GM12878 (cell line): ENCODE results near the gene ANKRD11. TPM values are rescaled to one million over a fixed set of nuclear protein-coding genes. Genes with fewer than 3 reads are reported as not detected.
"Not testable (repeated sequence)": the region's sequence is repeated elsewhere in the genome, so short reads cannot be mapped to it uniquely, and the experiment has no call there.

Experiments used
- ATAC-seq: fragments of 200-7000 bp; cut with Tn5 transposase; 3 replicates; pipeline ENCODE4 v1.9.1; 2020; ENCODE audit warnings: mild to moderate bottlenecking, moderate library complexity
- BruUV-seq: library from RNA; stranded (reverse); fragments of 400-500 nt; replicated peaks from 2 replicates; lab custom pipeline; 2021; lab: Mats Ljungman, UMichigan
- CTCF ChIA-PET: fragments of 300-600 bp; sonication (Branson Sonifier 250); formaldehyde crosslinking; extraction: SDS; loops from one replicate; lab custom pipeline; 2021; ENCODE audit warnings: inconsistent platforms; lab: Yijun Ruan, JAX
- POLR2A ChIA-PET: fragments of 350-600 bp; formaldehyde crosslinking; extraction: SDS; loops from one replicate; lab custom pipeline; 2021; ENCODE audit warnings: inconsistent platforms; lab: Charles Lee
- RAD21 ChIA-PET: fragments of 300-600 bp; sonication (Branson Sonifier 250); formaldehyde crosslinking; loops from one replicate; lab custom pipeline; 2023; ENCODE audit warnings: antibody characterized with exemption; ENCODE audit not compliant: unreplicated experiment; lab: Charles Lee
- SMC1A ChIA-PET: fragments of 300-600 bp; sonication (Branson Sonifier 250); formaldehyde crosslinking; loops from one replicate; lab custom pipeline; 2023; ENCODE audit not compliant: unreplicated experiment, uncharacterized antibody; lab: Charles Lee
- DNase-seq: peaks from one replicate; pipeline ENCODE4 v3.0.0-alpha.2; 2011; ENCODE audit warnings: low read depth, low spot score
- FAIRE-seq: peaks from 3 replicates; lab custom pipeline; 2011; peaks lifted over from hg19 to GRCh38; lab: Jason Lieb, UNC
- H2AFZ ChIP-seq: 2 replicates; pipeline ENCODE4 v1.6.0; 2011; ENCODE audit warnings: low read depth, low read length, control low read depth; ENCODE audit not compliant: control insufficient read depth
- H3K27ac ChIP-seq: 2 replicates; pipeline ENCODE4 v1.5.1; 2011; ENCODE audit warnings: control low read depth; ENCODE audit not compliant: control insufficient read depth, insufficient read depth
- H3K27me3 ChIP-seq, 2 experiments: replicated peaks in 1 of 2; 2 replicates each; pipeline versions ENCODE4 v1.6.0 to v1.6.1; 2011; ENCODE audit warnings: low read length in 1 of 2; ENCODE audit not compliant: control insufficient read depth in 2 of 2, insufficient read depth in 2 of 2
- H3K36me3 ChIP-seq, 2 experiments: 2 replicates each; pipeline ENCODE4 v1.5.1; 2011; ENCODE audit warnings: low read length in 1 of 2; ENCODE audit not compliant: control insufficient read depth in 2 of 2, insufficient read depth in 2 of 2
- H3K4me1 ChIP-seq: 2 replicates; pipeline ENCODE4 v1.6.1; 2011; ENCODE audit warnings: mild to moderate bottlenecking, low read length, moderate library complexity, mixed read lengths; ENCODE audit not compliant: control insufficient read depth, insufficient read depth
- H3K4me2 ChIP-seq: 2 replicates; pipeline ENCODE4 v1.6.0; 2011; ENCODE audit warnings: control low read depth; ENCODE audit not compliant: control insufficient read depth, insufficient read depth
- H3K4me3 ChIP-seq: fragments of 200-600 bp; sonication (generic); 2 replicates; pipeline ENCODE4 v1.5.1; 2016
- H3K79me2 ChIP-seq: 2 replicates; pipeline ENCODE4 v1.6.0; 2011; ENCODE audit warnings: low read length; ENCODE audit not compliant: control insufficient read depth, insufficient read depth
- H3K9ac ChIP-seq: 2 replicates; pipeline ENCODE4 v1.8.0; 2011; ENCODE audit warnings: low read length, control low read depth, mixed read lengths; ENCODE audit not compliant: control insufficient read depth, insufficient read depth
- H3K9me3 ChIP-seq: replicated peaks from 3 replicates; pipeline ENCODE4 v1.5.1; 2011; ENCODE audit warnings: mild to moderate bottlenecking, low read length; ENCODE audit not compliant: control insufficient read depth, insufficient read depth
- H4K20me1 ChIP-seq: 2 replicates; pipeline ENCODE4 v1.6.0; 2011; ENCODE audit not compliant: control insufficient read depth, insufficient read depth
- BACH1 ChIP-seq: fragments of 450-650 bp; IDR thresholded peaks from 2 replicates; pipeline ENCODE4 v1.6.1; 2017; ENCODE audit warnings: mild to moderate bottlenecking, borderline replicate concordance
- BHLHE40 ChIP-seq, 2 experiments: fragments of 450-650 bp in 1 of 2; IDR thresholded peaks; 2 replicates each; pipeline ENCODE4 v1.6.1; 2011 to 2017; ENCODE audit warnings: low read depth in 2 of 2, borderline replicate concordance in 1 of 2, improper control_type of control experiment in 1 of 2, low read length in 1 of 2, mild to moderate bottlenecking in 1 of 2
- CTCF ChIP-seq, 3 experiments: IDR thresholded peaks in 2 of 3; conservative IDR thresholded peaks in 1 of 3; 2 replicates each; pipeline ENCODE4 v1.5.1; 2011; ENCODE audit warnings: low read depth in 3 of 3, low read length in 3 of 3, mild to moderate bottlenecking in 3 of 3, control low read depth in 2 of 3, moderate library complexity in 2 of 3, inconsistent platforms in 1 of 3, mixed read lengths in 1 of 3; ENCODE audit not compliant: control insufficient read depth in 2 of 3, insufficient read depth in 1 of 3; ENCODE audit errors: extremely low read depth in 1 of 3
- EGR1 ChIP-seq, 2 experiments: IDR thresholded peaks; 1 replicate in 1 of 2; 2 replicates in 1 of 2; pipeline ENCODE4 v1.6.1; 2011 to 2012; ENCODE audit warnings: low read depth in 2 of 2, low read length in 2 of 2, borderline replicate concordance in 1 of 2, mild to moderate bottlenecking in 1 of 2, moderate library complexity in 1 of 2
- IKZF1 ChIP-seq: fragments of 450-650 bp; conservative IDR thresholded peaks from 2 replicates; pipeline ENCODE4 v1.6.1; 2017; ENCODE audit warnings: antibody characterized with exemption, mild to moderate bottlenecking
- IRF4 ChIP-seq: IDR thresholded peaks from 2 replicates; pipeline ENCODE4 v1.6.1; 2011; ENCODE audit warnings: low read depth, low read length
- LARP7 ChIP-seq: fragments of 450-650 bp; IDR thresholded peaks from 2 replicates; pipeline ENCODE4 v1.6.1; 2017; ENCODE audit warnings: mild to moderate bottlenecking
- MEF2B ChIP-seq: fragments of 450-650 bp; IDR thresholded peaks from 2 replicates; pipeline ENCODE4 v1.6.1; 2018; ENCODE audit warnings: mild to moderate bottlenecking, moderate library complexity; ENCODE audit not compliant: partially characterized antibody, poor library complexity, severe bottlenecking
- NKRF ChIP-seq: fragments of 450-650 bp; conservative IDR thresholded peaks from 2 replicates; pipeline ENCODE4 v1.6.1; 2017; ENCODE audit warnings: mild to moderate bottlenecking, moderate library complexity
- RAD21 ChIP-seq: IDR thresholded peaks from 2 replicates; pipeline ENCODE4 v1.6.1; 2011; ENCODE audit warnings: mild to moderate bottlenecking, low read depth, low read length, moderate library complexity; ENCODE audit not compliant: insufficient read depth
- RUNX3 ChIP-seq: IDR thresholded peaks from 2 replicates; pipeline ENCODE4 v1.6.1; 2012; ENCODE audit warnings: low read length, inconsistent platforms
- SIX5 ChIP-seq: IDR thresholded peaks from 2 replicates; pipeline ENCODE4 v1.6.1; 2011; ENCODE audit warnings: mild to moderate bottlenecking, low read depth, low read length, moderate library complexity; ENCODE audit not compliant: severe bottlenecking
- SKIL ChIP-seq: fragments of 450-650 bp; IDR thresholded peaks from 2 replicates; pipeline ENCODE4 v1.6.1; 2017; ENCODE audit warnings: mild to moderate bottlenecking, low read depth, inconsistent platforms; ENCODE audit not compliant: poor library complexity, severe bottlenecking
- SMARCA5 ChIP-seq: fragments of 450-650 bp; IDR thresholded peaks from 2 replicates; pipeline ENCODE4 v1.6.1; 2017; ENCODE audit warnings: mild to moderate bottlenecking
- SMC3 ChIP-seq: IDR thresholded peaks from 2 replicates; pipeline ENCODE4 v1.6.1; 2011; ENCODE audit warnings: low read length, improper control_type of control experiment, borderline replicate concordance
- YY1 ChIP-seq: IDR thresholded peaks from 2 replicates; pipeline ENCODE4 v1.6.1; 2011; ENCODE audit warnings: low read depth, mild to moderate bottlenecking, low read length
- WGBS: methylation state at CpG from one replicate; pipeline ENCODE4 v1.1.6; 2016; ENCODE audit warnings: low lambda C conversion rate; ENCODE audit not compliant: insufficient replicate concordance, insufficient coverage; ENCODE audit errors: missing lambda C conversion rate; 5-methylcytosine and 5-hydroxymethylcytosine counted together
- in situ Hi-C: fragments of 300-500 bp; cut with MboI; formaldehyde crosslinking; loops from 9 replicates; pipeline ENCODE4 v1.14.3; 2018; ENCODE audit warnings: mixed read lengths
- intact Hi-C: fragments of 100-400 bp; cut with micrococcal nuclease; formaldehyde crosslinking; loops from one replicate; pipeline ENCODE4 v1.14.2; 2022; ENCODE audit not compliant: unreplicated experiment
- polyA plus RNA-seq, 11 experiments: library from polyadenylated mRNA; depleted of rRNA in 4 of 11; unstranded in 6 of 11; stranded (reverse) in 5 of 11; fragments of >200 nt; fragmentation: Nextera tagmentation in 4 of 11; fragmentation: Illumina TruSeq in 1 of 11; extraction: Ambion mirVana in 4 of 11; extraction: Trizol in 1 of 11; gene quantifications; 1 replicate in 1 of 11; 2 replicates in 10 of 11; pipeline versions ENCODE4 v1.2.1 to v1.2.3, GENCODE V29; 2011 to 2016; ENCODE audit warnings: inconsistent platforms in 2 of 11, missing spikeins in 2 of 11, low read depth in 1 of 11
- total RNA-seq, 4 experiments: library from RNA; depleted of rRNA in 3 of 4; stranded (reverse); fragments of >200 nt in 3 of 4; fragmentation: Illumina TruSeq in 1 of 4; extraction: Trizol in 1 of 4; gene quantifications; 2 replicates each; pipeline versions ENCODE4 v1.2.1 to v1.2.3, GENCODE V29; 2013 to 2021

Gene ANKRD11
- total and polyA plus RNA-seq, 10 of the 15 experiments (the other 5 are each of a cell fraction or from before 2014, with no cell fraction given) = 5.1 to 103 (median 27.4) TPM

- WGBS = 51% methylated on average over 13 of the region's 13 CpGs
- in situ Hi-C loops (loop anchor here (5.0 kb wide), 1 partner anchor 224 kb away; no protein-coding TSS in a partner anchor), intact Hi-C loops (loop anchor here (2.0 to 5.0 kb wide), 3 partner anchors 154 to 223 kb away; partner anchors contain the start of gene SPG7)
- BruUV-seq, H3K9me3 ChIP-seq, H3K4me2 ChIP-seq, H3K4me3 ChIP-seq, H3K36me3 ChIP-seq, H2AFZ ChIP-seq, SMC1A ChIA-PET, H3K9ac ChIP-seq, RAD21 ChIA-PET, H3K27me3 ChIP-seq, H3K27ac ChIP-seq: not testable (repeated sequence)
- peaks cover 33% of the 10 kb centered on the region for H4K20me1 ChIP-seq
- peak; percentile 82 for ATAC-seq
- ChIA-PET CTCF (interaction anchor here (0.7 to 1.6 kb wide), 6 partner anchors 13 to 224 kb away, joined by 3 to 7 read pairs (median 3); partner anchors contain the start of gene SPG7), POLR2A (interaction anchor here (0.5 to 1.1 kb wide), 4 partner anchors 9 to 317 kb away, joined by 3 to 4 read pairs (median 3); no protein-coding TSS in a partner anchor)
- H3K79me2 ChIP-seq = peaks cover 80% of the 10 kb centered on the region
- peaks cover 35% of the 10 kb centered on the region for H3K4me1 ChIP-seq
- peak; percentile 83 for FAIRE-seq
- DNase-seq = peak; percentile 53
- TF ChIP-seq NKRF = peak; percentile 34; the same call in 1 of the 2 replicates
- TF ChIP-seq SMC3 = peak; percentile 67; the same call in 1 of the 2 replicates
- TF ChIP-seq SMARCA5 = peak; percentile 61; the same call in 1 of the 2 replicates
- 0 out of 2 replicates have a peak, but pooled peaks have one; percentile 21 for TF ChIP-seq LARP7
- TF ChIP-seq CTCF (IDR thresholded peaks at IDR 0.05 in 2 of 3, conservative IDR thresholded peaks at IDR 0.05 in 1 of 3; ENCODE audit: control insufficient read depth in 2 of 3, extremely low read depth in 1 of 3, insufficient read depth in 1 of 3, low read depth in 3 of 3, low read length in 3 of 3) = peak; percentile 29 to 70 (median 62); a peak in 4 of 6 replicates
- TF ChIP-seq BHLHE40 (IDR thresholded peaks at IDR 0.05; ENCODE audit: borderline replicate concordance in 1 of 2, low read depth in 2 of 2, low read length in 1 of 2) = 0 out of 4 replicates have a peak, but pooled peaks of 1 of the 2 experiments have one; percentile 10
- TF ChIP-seq MEF2B = peak; percentile 21
- TF ChIP-seq RAD21 = peak; percentile 83
- peak; percentile 71; the same call in 1 of the 2 replicates for TF ChIP-seq YY1
- peak; percentile 23 for TF ChIP-seq SKIL
- peak; percentile 36; the same call in 1 of the 2 replicates for TF ChIP-seq IKZF1
- 0 out of 2 replicates have a peak, but pooled peaks have one; percentile 29 for TF ChIP-seq BACH1
- peak; percentile 13 for TF ChIP-seq SIX5
- TF ChIP-seq RUNX3 = peak; percentile 51; the same call in 1 of the 2 replicates
- TF ChIP-seq EGR1 (IDR thresholded peaks at IDR 0.05; ENCODE audit: borderline replicate concordance in 1 of 2, low read depth in 2 of 2, low read length in 2 of 2) = peak in 1 of 2 experiments; percentile 58; a peak in 1 of 3 replicates
- 0 out of 2 replicates have a peak, but pooled peaks have one; percentile 47 for TF ChIP-seq IRF4
Measured at GRCh38 chr16:89333401-89334001, 156.9 kb downstream of the ANKRD11 start.
